ENCODE data around the gene PDILT.

- TF ChIP-seq POLR2A (IDR thresholded peaks at IDR 0.05; ENCODE audit: low read length): no peak
- no peak for TF ChIP-seq GATA1 (IDR thresholded peaks at IDR 0.05; ENCODE audit: low read depth, low read length)
These were observed 35.0 kb downstream of the PDILT start for GRCh38 chr16:20369452-20370054.
